ACC112 (cell line): ENCODE data around the gene NOL12.
"Not testable (repeated sequence)": the region's sequence is repeated elsewhere in the genome, so short reads cannot be mapped to it uniquely, and the experiment has no call there.

Source experiments
- H2AFZ ChIP-seq: fragments of 200-600 bp; sonication (generic); one replicate; pipeline ENCODE4 v1.6.0; 2017; ENCODE audit warnings: antibody characterized with exemption, low read length; ENCODE audit not compliant: unreplicated experiment
- H3K27ac ChIP-seq: fragments of 200-600 bp; sonication (generic); 2 replicates; pipeline ENCODE4 v1.5.1; 2014; ENCODE audit warnings: low read depth, mild to moderate bottlenecking, antibody characterized with exemption, low read length, moderate library complexity
- H3K27me3 ChIP-seq: fragments of 200-600 bp; sonication (generic); 2 replicates; pipeline ENCODE4 v1.6.1; 2014; ENCODE audit warnings: mild to moderate bottlenecking, antibody characterized with exemption, low read length, moderate library complexity, mixed read lengths; ENCODE audit not compliant: insufficient read depth
- H3K36me3 ChIP-seq: fragments of 200-600 bp; sonication (generic); 2 replicates; pipeline ENCODE4 v1.6.1; 2016; ENCODE audit warnings: mild to moderate bottlenecking, antibody characterized with exemption, low read length, moderate library complexity, mixed read lengths; ENCODE audit not compliant: insufficient read depth
- H3K4me1 ChIP-seq: fragments of 200-600 bp; sonication (generic); one replicate; pipeline ENCODE4 v1.6.1; 2016; ENCODE audit warnings: low read length, mixed read lengths; ENCODE audit not compliant: insufficient read depth, unreplicated experiment, control insufficient read depth
- H3K4me3 ChIP-seq: fragments of 200-600 bp; sonication (generic); 2 replicates; pipeline ENCODE4 v1.5.1; 2014; ENCODE audit warnings: mild to moderate bottlenecking, low read depth, low read length
- H3K79me2 ChIP-seq: fragments of 200-600 bp; sonication (generic); one replicate; pipeline ENCODE4 v1.6.0; 2016; ENCODE audit warnings: low read length; ENCODE audit not compliant: control insufficient read depth, unreplicated experiment, insufficient read depth

The NOL12 gene

DNA sequence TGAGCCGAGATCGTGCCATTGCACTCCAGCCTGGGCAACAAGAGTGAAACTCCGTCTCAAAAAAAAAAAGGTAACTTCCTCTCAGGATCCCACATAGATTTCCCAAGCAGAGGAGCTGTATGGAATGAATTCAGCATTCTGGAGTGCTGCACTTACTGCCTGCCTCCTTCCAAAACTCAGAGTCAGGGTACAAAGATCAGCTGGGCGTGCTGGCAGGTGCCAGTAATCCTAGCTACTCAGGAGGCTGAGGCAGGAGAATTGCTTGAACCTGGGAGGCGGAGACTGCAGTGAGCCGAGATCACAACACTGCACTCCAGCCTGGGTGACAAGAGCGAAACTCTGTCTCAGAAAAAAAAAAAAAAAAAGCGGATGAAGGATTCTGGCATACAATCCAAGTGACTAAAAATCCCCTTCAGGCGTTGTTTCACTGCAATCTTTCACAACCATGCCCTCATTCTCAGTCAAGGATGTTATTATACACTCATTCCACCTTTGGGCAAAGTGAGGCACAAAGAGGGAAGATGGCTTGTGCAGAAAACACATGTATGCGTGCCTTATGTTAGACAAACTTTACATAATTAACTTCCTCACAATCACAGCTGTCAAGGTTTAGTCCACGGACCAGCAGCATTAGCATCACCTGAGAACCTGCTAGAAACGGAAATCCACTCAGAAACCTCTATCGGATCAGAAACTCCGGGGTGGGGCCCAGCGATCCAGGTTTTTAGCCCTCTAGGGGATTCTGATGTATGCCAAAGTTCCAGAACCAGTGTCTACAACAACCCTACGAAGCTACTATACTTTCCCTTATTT lies 1.1 kb upstream of the NOL12 start:
- Histone ChIP-seq H2AFZ (no peak overlapping the region), H3K4me1 (peaks cover 10% of the 10 kb centered on the region), H3K27me3 (no peaks in the 10 kb centered on the region), H3K4me3 (no peak overlapping the region), H3K79me2 (peaks cover 7% of the 10 kb centered on the region), H3K36me3 (no peaks in the 10 kb centered on the region), H3K27ac (no peak overlapping the region)

- H3K36me3 ChIP-seq: no peaks in the 10 kb centered on the region
Observed at GRCh38 chr22:37690407-37690806, 4.3 kb downstream of the NOL12 start.

DNA sequence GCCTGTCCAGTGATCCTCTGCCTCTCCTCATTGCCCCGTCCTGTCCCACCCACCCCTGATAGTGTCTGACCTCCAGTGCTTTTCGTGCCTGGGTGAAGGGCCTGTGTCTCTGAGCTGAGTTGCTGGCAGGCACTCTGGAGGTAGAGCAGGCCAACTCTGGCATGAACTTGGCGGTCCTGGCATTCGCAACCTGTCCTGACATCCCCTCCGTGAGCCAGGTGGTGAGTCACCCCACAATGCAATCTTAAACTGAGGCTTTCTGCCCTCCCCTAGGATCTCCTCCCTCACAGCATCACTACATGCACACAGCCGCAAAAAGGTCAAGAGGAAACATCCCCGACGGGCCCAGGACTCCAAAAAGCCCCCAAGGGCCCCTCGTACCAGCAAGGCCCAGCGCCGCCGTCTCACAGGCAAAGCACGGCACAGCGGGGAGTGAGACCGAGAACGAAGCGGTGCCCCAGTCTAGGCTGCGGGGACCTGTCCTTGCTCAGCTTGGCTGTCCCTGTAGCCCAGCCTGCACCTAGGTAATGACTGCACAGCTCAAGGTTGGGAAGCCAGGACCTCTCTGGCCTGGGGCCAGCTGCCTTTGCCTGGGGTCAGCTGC lies 4.9 kb downstream of the NOL12 start:
- no peak overlapping the region for H3K27ac ChIP-seq
- no peaks in the 10 kb centered on the region for H3K27me3 ChIP-seq
- no peak overlapping the region for H2AFZ ChIP-seq
- H3K4me1 ChIP-seq: peaks cover 4% of the 10 kb centered on the region
- peaks cover 7% of the 10 kb centered on the region for H3K79me2 ChIP-seq
- no peak overlapping the region for H3K4me3 ChIP-seq
- H3K36me3 ChIP-seq: no peaks in the 10 kb centered on the region

More at GRCh38 chr22:37690407-37690806, 4.3 kb downstream of the NOL12 start:
- Histone ChIP-seq H3K27me3 (no peaks in the 10 kb centered on the region), H2AFZ (no peak overlapping the region), H3K27ac (no peak overlapping the region), H3K79me2 (peaks cover 7% of the 10 kb centered on the region), H3K4me3 (no peak overlapping the region), H3K4me1 (no peaks in the 10 kb centered on the region)

DNA sequence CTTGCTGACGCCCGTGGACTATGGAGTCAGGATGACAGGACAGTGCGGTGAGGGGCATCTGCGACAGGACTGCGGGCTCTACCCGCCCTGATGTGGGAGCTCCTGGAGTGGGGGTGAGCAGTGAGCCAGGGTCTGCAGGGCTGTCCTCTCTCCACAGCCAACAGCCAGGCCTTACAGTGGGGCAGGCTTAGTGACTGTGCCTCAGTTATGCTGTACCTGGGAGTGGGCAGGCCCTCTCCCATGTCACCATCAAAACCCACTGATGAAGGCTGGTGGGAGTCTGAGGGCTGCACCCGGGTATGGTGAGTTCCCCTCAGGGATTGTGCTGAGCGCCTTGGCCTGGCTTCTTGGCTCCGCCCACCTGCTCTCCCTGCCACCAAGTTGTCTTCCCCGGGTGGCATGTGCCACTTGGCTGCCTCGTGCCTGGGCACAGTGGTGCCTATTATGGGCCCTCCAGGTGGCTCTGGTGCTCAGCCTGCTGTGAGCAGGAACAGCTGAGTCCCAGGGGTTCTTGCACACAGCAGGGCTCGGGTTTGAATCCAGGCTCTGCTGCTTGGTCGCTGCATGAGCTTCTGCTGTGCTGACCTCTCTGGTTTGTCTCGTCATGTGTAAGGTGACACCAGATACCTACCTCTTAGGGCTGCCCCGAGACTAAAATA lies 6.6 kb downstream of the NOL12 start:
- H3K27ac ChIP-seq: no peak overlapping the region

DNA sequence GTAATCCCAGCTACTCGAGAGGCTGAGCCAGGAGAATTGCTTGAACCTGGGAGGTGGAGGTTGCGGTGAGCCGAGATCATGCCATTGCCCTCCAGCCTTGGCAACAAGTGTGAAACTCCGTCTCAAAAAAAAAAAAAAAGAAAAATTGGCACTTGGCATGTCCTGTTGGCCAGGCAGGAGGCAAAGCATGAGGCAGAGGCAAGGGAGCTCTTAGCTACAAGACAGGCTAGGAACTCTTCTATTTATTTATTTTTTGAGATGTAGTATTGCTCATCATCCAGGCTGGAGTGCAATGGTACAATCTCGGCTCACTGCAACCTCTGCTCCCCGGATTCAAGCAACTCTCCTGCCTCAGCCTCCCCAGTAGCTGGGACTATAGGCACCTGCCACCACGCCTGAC lies 8.0 kb downstream of the NOL12 start:
- not testable (repeated sequence) for H3K27me3 ChIP-seq, H3K79me2 ChIP-seq, H2AFZ ChIP-seq, H3K36me3 ChIP-seq, H3K27ac ChIP-seq, H3K4me3 ChIP-seq
- H3K4me1 ChIP-seq: peaks cover 11% of the 10 kb centered on the region

More for the DNA sequence above, 6.6 kb downstream of the NOL12 start:
- Histone ChIP-seq H3K4me1 (peaks cover 11% of the 10 kb centered on the region), H3K27me3 (no peaks in the 10 kb centered on the region), H3K79me2 (peaks cover 1% of the 10 kb centered on the region), H2AFZ (no peak overlapping the region), H3K36me3 (no peaks in the 10 kb centered on the region), H3K4me3 (no peak overlapping the region)

- not testable (repeated sequence) for H3K27me3 ChIP-seq, H3K27ac ChIP-seq, H3K79me2 ChIP-seq, H3K36me3 ChIP-seq, H2AFZ ChIP-seq
- Histone ChIP-seq H3K4me1 (peaks cover 11% of the 10 kb centered on the region), H3K4me3 (peak overlapping the region; percentile 51; the same call in 1 of the 2 replicates)
Observed at GRCh38 chr22:37696260-37696656, 10.1 kb downstream of the NOL12 start.

DNA sequence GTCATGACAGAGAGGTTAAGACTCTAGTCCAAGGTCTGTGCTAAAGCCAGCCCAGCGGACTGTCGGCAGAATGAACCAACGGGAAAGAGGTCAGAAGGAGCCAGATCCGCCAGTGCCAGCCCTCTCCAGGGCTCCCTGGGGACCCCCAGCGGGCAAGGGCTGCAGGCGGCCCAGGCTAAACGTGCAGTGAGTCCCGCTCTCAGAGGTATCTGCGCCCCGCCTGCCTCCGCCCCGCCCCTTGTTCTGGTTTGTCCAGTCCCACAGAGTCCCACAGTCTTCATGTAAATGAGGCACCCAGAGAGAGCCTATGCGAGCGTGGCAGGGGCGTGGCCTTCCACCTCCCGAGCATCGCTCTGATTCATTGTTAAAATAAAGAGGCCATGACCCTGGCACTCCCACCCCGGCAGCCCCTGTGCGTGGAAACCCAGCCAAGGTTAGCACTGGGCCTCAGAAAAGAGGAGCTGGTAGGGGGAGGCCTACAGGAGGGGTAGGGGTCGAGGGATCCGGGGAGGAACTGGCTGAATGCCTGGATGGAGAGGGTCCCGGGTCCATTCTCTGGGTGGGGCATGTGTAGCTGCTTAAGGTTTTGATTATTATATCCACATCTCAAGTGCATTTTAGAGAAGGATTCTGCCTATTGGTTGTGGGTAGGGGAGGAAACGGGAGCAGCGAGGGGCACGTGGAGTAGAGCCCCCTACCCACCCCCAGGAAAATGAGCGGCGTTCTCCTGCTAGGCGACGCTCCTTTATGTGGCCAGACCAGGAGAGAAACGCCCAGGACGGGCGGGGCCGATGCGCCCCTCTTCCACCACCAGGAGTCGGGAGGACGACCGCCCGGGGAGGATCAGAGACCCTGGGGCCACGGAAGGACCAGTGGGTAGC lies 10.8 kb downstream of the NOL12 start, which contains the start of gene TRIOBP:
Gene TRIOBP, plus strand, starts transcription at position 392 of the 881 bp plus-strand sequence. CDS start 4,318 bp downstream, outside the sequence.
- H3K79me2 ChIP-seq: no peaks in the 10 kb centered on the region
- peaks cover 11% of the 10 kb centered on the region for H3K4me1 ChIP-seq
- H3K4me3 ChIP-seq: peak within 1 kb of the TSS; percentile 68
- H3K36me3 ChIP-seq: no peaks in the 10 kb centered on the region
- H2AFZ ChIP-seq: no peak within 1 kb of the TSS
- H3K27me3 ChIP-seq: no peaks in the 10 kb centered on the region
- no peak within 1 kb of the TSS for H3K27ac ChIP-seq

DNA sequence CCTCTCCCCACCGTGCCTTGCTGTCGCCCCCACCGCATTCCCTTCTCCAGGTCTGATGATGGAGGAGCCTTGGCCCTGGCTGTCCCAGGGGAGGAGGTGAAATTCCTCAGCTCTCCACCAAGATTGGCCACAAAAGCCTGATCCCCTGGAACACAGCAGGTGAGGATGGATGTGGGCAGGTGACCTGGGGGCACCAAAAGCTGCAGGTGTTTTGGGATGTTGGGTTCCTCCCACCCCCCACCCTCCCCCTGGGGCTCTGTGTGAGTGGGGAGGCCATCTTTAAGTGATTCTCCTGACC lies 11.3 kb downstream of the NOL12 start:
- no peak overlapping the region for H3K27ac ChIP-seq
- H2AFZ ChIP-seq: no peak overlapping the region
- H3K36me3 ChIP-seq: no peaks in the 10 kb centered on the region
- H3K79me2 ChIP-seq: no peaks in the 10 kb centered on the region
- H3K4me3 ChIP-seq: peak overlapping the region; percentile 68
- H3K4me1 ChIP-seq: peaks cover 11% of the 10 kb centered on the region
- no peaks in the 10 kb centered on the region for H3K27me3 ChIP-seq

DNA sequence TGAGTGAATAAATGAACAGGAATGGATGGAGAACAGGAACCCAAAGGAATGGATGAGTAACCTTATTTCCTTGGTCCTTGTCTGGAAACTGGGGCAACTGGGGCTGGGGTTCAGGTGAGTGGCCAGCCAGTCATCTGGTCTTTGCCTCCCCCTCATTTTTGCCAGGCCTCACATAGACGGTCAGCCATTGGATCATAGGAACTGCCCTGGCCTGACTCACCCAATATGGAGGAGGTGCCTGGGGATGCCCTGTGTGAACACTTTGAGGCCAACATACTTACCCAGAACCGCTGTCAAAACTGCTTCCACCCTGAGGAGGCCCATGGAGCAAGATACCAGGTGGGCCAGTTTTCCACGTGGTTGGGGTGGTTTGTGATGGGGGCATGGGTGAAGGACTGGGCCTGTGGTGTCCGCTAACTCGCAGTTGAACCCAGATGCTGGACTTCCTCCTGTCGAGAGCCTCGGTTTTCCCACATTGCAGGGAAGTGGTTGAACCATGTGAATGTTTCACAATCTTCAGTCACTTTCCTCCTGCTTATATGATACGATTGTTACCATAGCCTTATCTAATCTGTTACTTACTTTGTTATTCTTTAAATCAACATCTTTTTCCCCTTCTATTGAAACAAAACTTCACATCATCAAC lies 15.1 kb downstream of the NOL12 start:
- Histone ChIP-seq H3K79me2 (no peaks in the 10 kb centered on the region), H3K27ac (no peak overlapping the region), H3K4me3 (no peak overlapping the region), H3K27me3 (no peaks in the 10 kb centered on the region), H3K36me3 (no peaks in the 10 kb centered on the region), H2AFZ (no peak overlapping the region), H3K4me1 (peaks cover 5% of the 10 kb centered on the region)

- Histone ChIP-seq H3K36me3 (no peaks in the 10 kb centered on the region), H3K27me3 (no peaks in the 10 kb centered on the region), H2AFZ (no peak overlapping the region), H3K4me1 (no peaks in the 10 kb centered on the region), H3K4me3 (no peak overlapping the region), H3K79me2 (no peaks in the 10 kb centered on the region), H3K27ac (no peak overlapping the region)
Observed at GRCh38 chr22:37703906-37704305, 17.8 kb downstream of the NOL12 start.
